ENCODE results near the gene ARHGAP22.

Gene ARHGAP22

DNA sequence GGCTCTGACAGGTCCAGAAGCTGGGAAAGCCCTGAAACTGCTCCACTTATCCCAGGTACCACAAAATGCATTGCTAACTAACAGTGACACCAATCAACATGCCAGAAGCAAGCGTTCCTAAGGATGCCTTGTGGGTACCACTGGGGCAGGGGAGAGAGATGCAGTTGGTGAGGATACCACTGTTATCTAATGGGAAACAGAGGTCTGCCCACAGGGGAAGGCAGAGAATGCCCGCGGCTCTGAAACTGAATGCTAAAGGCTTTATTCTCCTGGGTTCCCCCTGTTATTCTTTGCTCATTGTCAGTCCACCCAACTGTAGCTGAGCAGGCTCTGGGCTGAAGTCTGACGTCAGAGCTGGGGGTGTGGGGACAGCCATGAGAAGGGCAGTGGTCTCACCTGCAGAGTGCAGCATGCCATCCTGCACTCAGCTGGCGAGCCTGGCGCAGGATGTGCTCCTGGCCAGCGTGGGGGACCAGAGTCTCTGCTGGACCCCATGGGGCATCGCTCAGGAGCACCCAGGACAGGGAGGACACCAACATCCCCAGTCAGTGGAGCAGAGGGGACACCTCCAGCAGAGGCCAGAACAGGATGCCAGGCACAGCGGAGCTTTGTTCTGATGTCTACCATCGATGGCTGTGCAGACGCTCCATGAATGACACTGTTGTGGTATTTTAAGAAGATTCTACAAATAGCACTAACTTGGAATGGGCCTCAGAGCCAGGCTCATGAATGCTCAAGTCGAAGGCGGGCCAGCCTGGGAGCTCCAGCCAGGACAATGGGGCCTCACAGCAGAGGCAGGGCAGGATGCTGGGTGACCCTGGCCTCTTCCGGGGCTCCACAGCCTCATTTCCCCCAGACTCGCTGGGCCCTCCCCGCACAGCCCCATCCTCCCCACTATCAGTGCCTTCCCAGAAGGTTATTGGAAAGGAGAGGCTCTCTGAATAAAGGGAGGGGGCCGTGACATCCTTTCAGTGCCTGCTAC lies 95.8 kb downstream of the ARHGAP22 start:
- no peak for DNase-seq

DNA sequence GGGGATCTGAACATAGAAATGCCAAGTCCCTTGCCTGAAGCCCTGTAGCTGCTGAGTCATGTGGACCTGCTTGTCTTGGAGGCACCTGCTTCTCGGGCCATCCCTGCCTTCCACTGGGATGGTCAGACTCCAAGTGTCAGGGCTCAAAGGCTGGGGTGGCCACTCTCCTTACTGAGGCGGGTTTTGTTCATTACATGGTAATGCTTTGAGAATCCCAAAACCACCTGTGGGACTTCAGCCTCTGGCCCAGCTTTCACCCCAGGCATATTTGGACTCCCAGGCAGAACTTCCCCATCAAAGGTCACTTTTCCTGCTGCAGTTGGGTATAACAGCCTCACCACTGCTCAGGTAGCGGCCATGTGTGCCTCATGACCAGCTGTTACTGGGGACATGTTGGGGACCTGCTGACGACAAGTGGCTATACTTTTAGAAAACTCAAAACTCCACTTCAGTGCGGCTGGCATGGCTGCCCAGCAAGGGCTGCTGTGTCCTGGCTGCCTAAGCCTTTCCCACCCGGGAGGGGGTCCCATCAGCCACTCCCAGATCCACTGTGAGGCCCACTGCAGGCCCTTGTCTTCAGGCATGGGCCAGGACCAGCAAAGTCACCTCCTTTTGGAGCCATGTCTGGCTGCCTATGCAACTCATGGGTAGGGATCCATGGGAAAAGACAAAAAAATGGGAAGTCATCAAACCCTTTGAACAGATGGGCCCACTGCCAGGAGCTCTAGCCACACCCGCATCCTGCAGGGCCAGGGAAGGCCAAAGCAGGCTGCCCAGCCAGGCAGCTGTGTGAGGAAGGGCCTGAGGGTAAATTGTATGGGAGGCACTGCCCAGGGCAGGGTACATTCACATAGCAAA lies 96.7 kb downstream of the ARHGAP22 start:
- DNase-seq, result no peak

DNA sequence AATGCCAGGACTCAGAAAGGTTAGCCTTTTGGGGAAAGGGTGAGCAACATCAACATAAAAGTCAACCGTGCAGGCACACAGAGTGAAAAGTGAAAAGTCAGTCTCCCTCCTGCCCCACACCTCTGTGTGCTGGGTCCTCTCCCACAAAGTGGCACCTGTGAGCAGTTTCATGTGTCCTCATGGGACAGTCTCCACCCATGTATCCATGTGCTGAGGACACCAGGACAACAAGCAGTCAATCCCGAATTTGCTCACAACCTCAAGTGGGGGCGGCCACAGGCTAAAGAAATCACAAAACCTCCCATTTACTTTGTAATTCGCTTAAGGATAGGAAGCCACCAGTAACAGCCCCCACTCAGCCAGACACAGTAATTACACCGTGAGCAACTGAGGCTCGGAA lies 97.4 kb downstream of the ARHGAP22 start:
- no peak for DNase-seq

GRCh38 chr10:48506147-48506917 lies 98.5 kb downstream of the ARHGAP22 start:
- DNase-seq, result no peak

GRCh38 chr10:48505394-48506112 lies 99.3 kb downstream of the ARHGAP22 start:
- no peak for DNase-seq

DNA sequence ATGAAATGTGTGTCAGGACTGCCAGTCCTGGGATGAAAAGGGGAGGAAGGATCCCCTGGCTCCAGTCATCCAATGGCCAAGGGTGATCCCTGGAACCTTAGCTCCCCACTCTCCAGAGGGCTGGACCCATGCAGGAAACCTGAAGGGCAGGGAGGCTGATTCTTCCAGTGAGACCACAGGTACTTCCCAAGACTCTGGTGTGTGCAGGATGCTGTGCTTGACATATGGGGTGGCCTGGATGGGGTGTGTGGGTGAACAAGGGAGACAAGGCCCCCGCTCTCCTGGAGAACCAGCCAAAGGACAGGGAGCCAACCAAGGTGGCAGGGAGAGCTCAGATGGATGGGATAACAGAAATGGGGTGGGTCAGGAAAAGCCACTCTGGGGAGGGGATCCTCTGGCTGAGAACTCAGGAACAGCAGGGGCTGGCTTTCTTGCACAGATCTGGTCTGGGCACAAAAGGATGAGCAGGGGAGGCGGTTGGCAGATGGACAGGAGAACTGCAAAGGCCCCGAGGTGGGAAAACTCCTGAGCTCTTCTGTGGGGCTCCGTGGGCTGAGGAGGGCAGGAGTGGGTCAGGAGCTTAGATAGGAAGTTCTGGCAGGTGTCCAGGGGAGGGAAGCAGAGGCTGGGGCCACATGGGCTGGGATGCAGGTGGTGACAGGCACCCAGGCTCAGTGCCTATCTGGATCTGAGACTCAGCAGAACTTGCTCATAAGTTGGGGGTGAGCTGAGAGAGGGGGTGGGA lies 100.6 kb downstream of the ARHGAP22 start:
- no peak for DNase-seq

GRCh38 chr10:48503293-48503911 lies 101.5 kb downstream of the ARHGAP22 start:
- DNase-seq, result no peak

- no peak for DNase-seq
Observed at GRCh38 chr10:48502791-48503190, 102.1 kb downstream of the ARHGAP22 start.

DNA sequence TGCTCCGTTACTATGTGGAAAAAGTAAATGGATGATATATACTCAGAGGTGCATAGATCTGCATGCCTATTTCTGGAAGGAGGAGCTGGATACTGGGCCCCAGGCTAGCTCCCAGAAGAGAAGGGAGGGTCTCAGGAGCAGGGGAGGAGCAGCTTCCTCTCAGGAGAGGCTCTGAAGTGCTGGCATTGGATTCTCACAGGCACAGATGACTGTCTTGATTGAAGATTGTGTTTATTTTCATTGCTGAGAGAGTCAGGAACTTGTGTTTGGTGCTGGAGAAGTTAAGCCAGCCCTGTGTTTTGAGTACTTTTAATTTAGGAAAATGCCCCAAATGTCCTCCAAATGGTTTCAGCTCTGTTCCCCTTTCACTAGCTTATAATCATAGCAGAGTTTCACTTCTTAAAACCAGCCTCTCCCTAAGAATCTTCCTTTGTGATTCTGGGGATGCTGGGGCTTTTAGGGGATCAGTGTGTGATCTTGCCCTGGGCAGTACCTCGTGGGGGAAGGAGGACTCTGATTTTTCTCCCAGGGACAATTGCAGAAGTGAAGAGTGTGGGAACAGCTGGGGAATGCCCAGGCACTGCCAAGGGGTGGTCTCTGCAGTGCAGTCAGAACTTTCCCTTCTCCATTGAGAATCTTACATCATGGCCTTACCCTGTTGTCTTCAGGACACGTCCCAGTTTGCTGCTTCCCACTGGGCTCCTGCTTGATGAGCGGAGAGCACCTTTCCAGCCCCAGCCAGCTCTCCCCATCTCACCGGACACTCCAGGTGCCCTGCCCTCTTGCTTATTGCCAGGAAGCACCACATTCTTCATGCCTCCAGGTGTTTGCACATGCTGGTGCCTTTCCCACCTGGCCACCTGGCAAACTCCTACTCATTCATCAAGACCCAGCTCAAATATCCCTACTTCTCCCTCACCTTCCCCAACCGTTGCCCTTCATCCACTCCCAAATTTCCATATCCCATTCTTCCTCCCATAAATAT lies 102.8 kb downstream of the ARHGAP22 start:
- DNase-seq, result no peak

- no peak for DNase-seq
Observed at GRCh38 chr10:48501226-48501625, 103.6 kb downstream of the ARHGAP22 start.

DNA sequence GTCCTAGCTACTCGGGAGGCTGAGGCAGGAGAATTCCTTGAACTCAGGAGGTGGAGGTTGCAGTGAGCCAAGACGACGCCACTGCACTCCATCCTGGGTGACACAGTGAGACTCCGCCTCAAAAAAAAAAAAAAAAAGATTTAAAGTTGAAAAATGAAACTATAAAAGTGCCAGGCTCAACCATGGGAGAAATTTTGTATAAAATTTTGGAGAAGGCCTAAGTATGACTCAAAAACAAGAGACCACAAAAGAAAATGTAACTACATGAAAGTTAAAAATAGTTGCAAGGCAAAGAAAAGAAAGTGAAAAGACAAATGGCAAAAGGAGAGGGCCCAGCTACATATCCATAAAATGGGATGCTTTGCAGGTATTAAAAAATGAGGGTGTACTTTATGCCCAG lies 104.1 kb downstream of the ARHGAP22 start:
- no peak for DNase-seq

DNA sequence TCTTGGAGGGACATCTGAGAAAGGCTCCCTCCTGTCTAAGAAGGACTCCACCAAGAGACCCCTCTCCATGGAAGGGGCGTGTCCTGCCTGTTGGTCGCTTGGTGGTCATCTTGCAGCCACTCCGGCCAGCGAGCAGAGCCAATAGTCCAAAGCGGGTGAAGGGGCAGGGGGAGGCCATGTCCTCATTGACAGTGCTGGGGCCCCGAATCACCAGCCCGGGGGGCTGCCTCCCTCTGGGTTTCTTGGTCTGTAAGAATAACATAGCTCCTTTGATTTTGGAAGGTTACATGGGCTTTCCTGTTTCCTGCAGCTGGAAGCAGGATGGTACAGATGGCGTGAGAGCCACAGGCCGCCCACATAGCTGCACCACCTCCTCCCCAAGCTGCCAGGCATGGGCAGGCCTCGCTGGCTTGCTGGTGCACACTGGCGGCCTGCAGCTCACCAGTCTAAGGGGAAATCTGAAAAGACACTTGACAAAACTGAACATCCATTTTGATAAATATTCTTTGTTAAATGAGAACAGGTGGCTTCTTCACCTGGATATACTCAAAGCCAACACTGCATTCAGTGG lies 105.8 kb downstream of the ARHGAP22 start:
- no peak for DNase-seq

DNA sequence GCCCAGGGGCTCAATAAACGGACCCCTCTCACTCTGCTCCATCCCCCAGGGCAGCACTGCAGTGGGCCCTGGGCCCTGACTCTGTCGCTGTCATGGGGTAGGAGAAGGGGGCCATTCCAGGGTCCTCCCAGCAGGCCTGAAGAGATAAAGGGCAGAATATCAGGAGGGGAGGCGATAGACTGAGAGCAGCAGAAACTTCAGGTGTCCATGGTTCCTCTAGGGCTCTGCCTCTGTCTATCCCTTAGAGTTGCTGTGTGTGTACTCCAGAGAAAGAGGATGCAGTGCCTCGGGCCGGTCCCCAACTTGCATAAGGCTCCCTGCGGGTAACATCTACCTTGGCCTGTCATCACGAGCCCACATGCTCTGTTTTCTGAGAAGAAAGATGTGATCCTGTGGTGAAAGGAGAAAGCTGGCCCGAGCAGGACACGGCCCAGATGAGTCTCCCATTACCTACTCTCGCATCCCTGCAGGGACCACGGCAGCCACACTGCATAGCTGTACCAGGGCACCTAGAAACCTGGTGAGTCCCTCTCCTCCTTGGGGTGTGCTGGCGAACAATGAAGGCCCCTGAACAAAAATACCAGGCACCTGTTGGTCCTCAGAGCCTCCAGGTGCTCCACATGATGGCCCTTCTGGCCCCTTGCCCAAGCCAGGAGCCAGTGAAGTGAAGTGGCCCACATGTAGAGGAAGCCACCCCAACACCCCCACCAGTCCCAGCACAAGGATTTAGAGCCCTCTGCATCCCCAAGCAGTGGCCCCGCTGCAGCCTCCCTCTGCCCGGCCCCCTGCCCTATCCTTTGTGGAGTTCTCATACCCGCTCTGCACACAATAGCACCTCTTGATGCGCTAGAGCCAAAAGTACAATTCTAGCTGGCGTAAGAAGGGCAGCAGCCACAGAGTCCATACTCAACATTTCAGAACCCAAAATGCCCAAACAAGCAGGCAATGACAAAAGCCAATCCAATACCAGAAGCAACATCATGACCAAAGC lies 106.8 kb downstream of the ARHGAP22 start:
- DNase-seq, result no peak

DNA sequence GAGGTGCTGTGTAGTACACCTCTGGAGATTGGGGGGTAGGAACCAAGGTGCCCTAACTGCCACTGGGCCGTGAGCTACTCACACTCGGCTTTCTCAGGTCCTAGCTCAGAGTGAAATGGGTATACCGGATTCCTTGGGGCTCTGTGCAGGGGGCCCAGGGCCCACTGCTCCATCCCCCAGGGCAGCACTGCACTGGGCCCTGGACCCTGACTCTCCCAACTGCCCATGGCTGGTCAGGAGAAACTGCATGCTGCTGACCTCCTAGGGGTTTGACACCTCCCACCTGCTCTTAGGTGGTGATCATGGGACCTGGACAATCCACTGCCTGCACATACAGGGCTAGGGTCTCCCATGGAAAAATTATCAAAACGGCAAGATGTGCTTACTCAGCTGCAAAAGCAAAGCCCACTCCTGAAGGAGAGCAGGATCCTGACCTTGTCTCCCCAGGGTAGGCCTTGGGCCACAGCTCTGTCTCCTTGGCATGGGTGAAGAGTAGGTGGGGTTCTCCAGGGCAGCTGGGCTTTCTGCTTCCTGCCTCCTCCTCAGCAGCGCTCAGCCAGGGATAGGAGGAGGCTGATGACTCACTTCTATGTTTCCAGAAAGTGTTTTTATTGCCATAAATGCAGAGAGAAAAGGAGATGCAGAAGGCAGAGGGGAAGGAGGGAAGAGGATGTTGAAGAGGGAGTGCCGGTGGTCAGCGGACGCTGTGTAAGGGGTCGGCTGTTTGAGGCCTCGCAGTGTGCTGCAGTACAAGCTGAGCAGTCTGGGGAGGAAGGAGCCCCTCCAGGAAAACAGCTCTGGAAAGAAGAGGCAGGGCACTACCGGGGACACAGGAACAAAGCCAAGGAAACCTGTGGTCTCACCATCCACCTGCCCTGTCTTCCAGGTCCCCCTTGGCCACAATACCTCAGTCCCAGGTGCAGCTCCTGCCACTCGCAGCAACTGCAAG lies 107.8 kb downstream of the ARHGAP22 start:
- no peak for DNase-seq

- DNase-seq, result no peak
Observed at GRCh38 chr10:48496105-48496830, 108.6 kb downstream of the ARHGAP22 start.
